Caco-2 (cell line): ENCODE data around the gene CNFN. TPM values are rescaled to one million over a fixed set of nuclear protein-coding genes. Genes with fewer than 3 reads are reported as not detected.

Source experiments
- BruUV-seq: library from RNA; stranded (reverse); fragments of 400-500 nt; replicated peaks from 2 replicates; lab custom pipeline; 2021; lab: Mats Ljungman, UMichigan
- CTCF ChIA-PET: fragments of 300-600 bp; sonication (Branson Sonifier 250); formaldehyde crosslinking; loops from one replicate; lab custom pipeline; 2022; ENCODE audit warnings: antibody characterized with exemption; lab: Charles Lee
- POLR2A ChIA-PET: fragments of 300-600 bp; sonication (Branson Sonifier 250); formaldehyde crosslinking; loops from one replicate; lab custom pipeline; 2022; ENCODE audit warnings: antibody characterized with exemption; lab: Charles Lee
- DNase-seq, 2 experiments: peaks; one replicate each; pipeline versions ENCODE4 v3.0.0 to v3.0.0-alpha.2; 2020 to 2022
- H3K27me3 ChIP-seq: replicated peaks from 2 replicates; pipeline ENCODE4 v1.6.0; 2011; ENCODE audit warnings: low read length; ENCODE audit not compliant: control insufficient read depth, insufficient read depth
- H3K36me3 ChIP-seq: 2 replicates; pipeline ENCODE4 v1.5.1; 2011; ENCODE audit warnings: low read length; ENCODE audit not compliant: control insufficient read depth, insufficient read depth
- H3K4me1 ChIP-seq: fragments of 250-450 bp; sonication (Bioruptor Pico); 2 replicates; pipeline ENCODE4 v1.5.1; 2020; ENCODE audit warnings: mild to moderate bottlenecking
- H3K4me3 ChIP-seq: 2 replicates; pipeline ENCODE4 v1.5.1; 2011; ENCODE audit warnings: low read depth, mild to moderate bottlenecking, control low read depth, low read length
- H3K9me3 ChIP-seq: fragments of 250-450 bp; sonication (Bioruptor Pico); 2 replicates; pipeline ENCODE4 v1.5.1; 2020; ENCODE audit warnings: mild to moderate bottlenecking, moderate library complexity
- H3K27ac Mint-ChIP-seq: one replicate; pipeline ENCODE4 v1.8.0; 2022; ENCODE audit warnings: mixed read lengths; ENCODE audit not compliant: unreplicated experiment
- H3K27me3 Mint-ChIP-seq: one replicate; pipeline ENCODE4 v1.8.0; 2022; ENCODE audit warnings: mixed read lengths; ENCODE audit not compliant: insufficient read depth, unreplicated experiment
- H3K36me3 Mint-ChIP-seq: one replicate; pipeline ENCODE4 v1.8.0; 2022; ENCODE audit warnings: mild to moderate bottlenecking, mixed read lengths; ENCODE audit not compliant: insufficient read depth, unreplicated experiment
- H3K4me1 Mint-ChIP-seq: one replicate; pipeline ENCODE4 v1.8.0; 2022; ENCODE audit warnings: low read depth, mixed read lengths; ENCODE audit not compliant: unreplicated experiment
- H3K4me3 Mint-ChIP-seq: one replicate; pipeline ENCODE4 v1.8.0; 2022; ENCODE audit warnings: mild to moderate bottlenecking, moderate library complexity, mixed read lengths; ENCODE audit not compliant: unreplicated experiment
- H3K9me3 Mint-ChIP-seq: one replicate; pipeline ENCODE4 v1.8.0; 2022; ENCODE audit warnings: mixed read lengths; ENCODE audit not compliant: unreplicated experiment
- intact Hi-C: fragments of 100-400 bp; cut with micrococcal nuclease; formaldehyde crosslinking; loops from one replicate; pipeline ENCODE4 v1.10.0; 2022; ENCODE audit not compliant: unreplicated experiment
- total RNA-seq: library from RNA; stranded (reverse); gene quantifications from 2 replicates; pipeline ENCODE4 v1.2.3, GENCODE V29; 2022
- TF ChIP-seq, protein P1 (sequence below), 2 experiments: fragments of 200-600 bp in 1 of 2; IDR thresholded peaks; 1 replicate in 1 of 2; 2 replicates in 1 of 2; pipeline versions ENCODE4 v1.5.1 to v1.8.0; 2011 to 2022; ENCODE audit warnings: antibody characterized with exemption in 1 of 2, control low read depth in 1 of 2, inconsistent platforms in 1 of 2, low read depth in 1 of 2, low read length in 1 of 2, mild to moderate bottlenecking in 1 of 2, moderate library complexity in 1 of 2; ENCODE audit not compliant: insufficient read depth in 1 of 2, severe bottlenecking in 1 of 2, unreplicated experiment in 1 of 2

The CNFN gene
- total RNA-seq, 1 experiment from 2014 or later = 4.1 TPM

- no peak overlapping the region for H3K27ac Mint-ChIP-seq
- H3K9me3 Mint-ChIP-seq = no peaks in the 10 kb centered on the region
- H3K4me3 Mint-ChIP-seq = no peak overlapping the region
- ChIA-PET POLR2A (no interaction called here), CTCF (no interaction called here)
- peaks cover 19% of the 10 kb centered on the region for H3K36me3 Mint-ChIP-seq
- intact Hi-C loops = no loop called here
- H3K9me3 ChIP-seq = no peaks in the 10 kb centered on the region
- no peak overlapping the region for H3K4me3 ChIP-seq
- no TSS peak for BruUV-seq
- H3K36me3 ChIP-seq = peaks cover 2% of the 10 kb centered on the region
- H3K4me1 ChIP-seq = peaks cover 10% of the 10 kb centered on the region
- H3K4me1 Mint-ChIP-seq = peaks cover 20% of the 10 kb centered on the region
- H3K27me3 Mint-ChIP-seq = no peaks in the 10 kb centered on the region
- TF ChIP-seq, protein P1, sequence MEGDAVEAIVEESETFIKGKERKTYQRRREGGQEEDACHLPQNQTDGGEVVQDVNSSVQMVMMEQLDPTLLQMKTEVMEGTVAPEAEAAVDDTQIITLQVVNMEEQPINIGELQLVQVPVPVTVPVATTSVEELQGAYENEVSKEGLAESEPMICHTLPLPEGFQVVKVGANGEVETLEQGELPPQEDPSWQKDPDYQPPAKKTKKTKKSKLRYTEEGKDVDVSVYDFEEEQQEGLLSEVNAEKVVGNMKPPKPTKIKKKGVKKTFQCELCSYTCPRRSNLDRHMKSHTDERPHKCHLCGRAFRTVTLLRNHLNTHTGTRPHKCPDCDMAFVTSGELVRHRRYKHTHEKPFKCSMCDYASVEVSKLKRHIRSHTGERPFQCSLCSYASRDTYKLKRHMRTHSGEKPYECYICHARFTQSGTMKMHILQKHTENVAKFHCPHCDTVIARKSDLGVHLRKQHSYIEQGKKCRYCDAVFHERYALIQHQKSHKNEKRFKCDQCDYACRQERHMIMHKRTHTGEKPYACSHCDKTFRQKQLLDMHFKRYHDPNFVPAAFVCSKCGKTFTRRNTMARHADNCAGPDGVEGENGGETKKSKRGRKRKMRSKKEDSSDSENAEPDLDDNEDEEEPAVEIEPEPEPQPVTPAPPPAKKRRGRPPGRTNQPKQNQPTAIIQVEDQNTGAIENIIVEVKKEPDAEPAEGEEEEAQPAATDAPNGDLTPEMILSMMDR (IDR thresholded peaks at IDR 0.05; ENCODE audit: insufficient read depth in 1 of 2, low read depth in 1 of 2, low read length in 1 of 2, severe bottlenecking in 1 of 2, unreplicated experiment in 1 of 2) = no peak
- no peaks in the 10 kb centered on the region for H3K27me3 ChIP-seq
- DNase-seq = no peak
Measured at GRCh38 chr19:42357290-42357689, 32.8 kb downstream of the CNFN start.

GRCh38 chr19:42356686-42357085 lies 33.4 kb downstream of the CNFN start:
- POLR2A ChIA-PET = no interaction called here
- DNase-seq = no peak
- H3K36me3 ChIP-seq = no peaks in the 10 kb centered on the region; the same call in 1 of the 2 replicates
- CTCF ChIA-PET = no interaction called here
- H3K9me3 ChIP-seq = no peaks in the 10 kb centered on the region
- no peak overlapping the region for H3K27ac Mint-ChIP-seq
- H3K4me1 Mint-ChIP-seq = peaks cover 20% of the 10 kb centered on the region
- no peak overlapping the region for H3K4me3 Mint-ChIP-seq
- no TSS peak for BruUV-seq
- no peaks in the 10 kb centered on the region for H3K27me3 ChIP-seq
- no peaks in the 10 kb centered on the region for H3K9me3 Mint-ChIP-seq
- H3K4me3 ChIP-seq = no peak overlapping the region
- H3K4me1 ChIP-seq = peaks cover 10% of the 10 kb centered on the region
- TF ChIP-seq, protein P1 (IDR thresholded peaks at IDR 0.05; ENCODE audit: insufficient read depth in 1 of 2, low read depth in 1 of 2, low read length in 1 of 2, severe bottlenecking in 1 of 2, unreplicated experiment in 1 of 2) = no peak
- peaks cover 15% of the 10 kb centered on the region for H3K36me3 Mint-ChIP-seq
- H3K27me3 Mint-ChIP-seq = no peaks in the 10 kb centered on the region
- intact Hi-C loops = no loop called here

- H3K27me3 Mint-ChIP-seq = no peaks in the 10 kb centered on the region
- Histone ChIP-seq H3K36me3 (no peaks in the 10 kb centered on the region; the same call in 1 of the 2 replicates), H3K4me1 (peaks cover 10% of the 10 kb centered on the region), H3K9me3 (no peaks in the 10 kb centered on the region), H3K27me3 (no peaks in the 10 kb centered on the region), H3K4me3 (no peak overlapping the region)
- TF ChIP-seq, protein P1 (IDR thresholded peaks at IDR 0.05; ENCODE audit: insufficient read depth in 1 of 2, low read depth in 1 of 2, low read length in 1 of 2, severe bottlenecking in 1 of 2, unreplicated experiment in 1 of 2) = no peak
- H3K4me3 Mint-ChIP-seq = no peak overlapping the region
- ChIA-PET POLR2A (no interaction called here), CTCF (interaction anchor here (0.5 kb wide), 1 partner anchor 179 kb away, joined by 3 read pairs; no protein-coding TSS in a partner anchor)
- BruUV-seq = no TSS peak
- no peak overlapping the region for H3K27ac Mint-ChIP-seq
- intact Hi-C loops = no loop called here
- DNase-seq = no peak
- peaks cover 16% of the 10 kb centered on the region for H3K4me1 Mint-ChIP-seq
- H3K36me3 Mint-ChIP-seq = peaks cover 10% of the 10 kb centered on the region
- H3K9me3 Mint-ChIP-seq = no peaks in the 10 kb centered on the region
Measured at GRCh38 chr19:42355896-42356295, 34.2 kb downstream of the CNFN start.
